H1 (cell line): Measurements from ENCODE around the gene TMCO2. TPM values are rescaled to one million over a fixed set of nuclear protein-coding genes. Genes with fewer than 3 reads are reported as not detected.

ENCODE experiments used
- CTCF ChIA-PET: fragments of 300-600 bp; sonication (Branson Sonifier 250); formaldehyde crosslinking; loops from one replicate; lab custom pipeline; 2021; ENCODE audit not compliant: partially characterized antibody; lab: Charles Lee
- POLR2A ChIA-PET: fragments of 300-600 bp; sonication (Branson Sonifier 250); formaldehyde crosslinking; loops from one replicate; lab custom pipeline; 2021; ENCODE audit warnings: inconsistent platforms; ENCODE audit not compliant: partially characterized antibody; lab: Charles Lee
- DNase-seq, 2 experiments: peaks; one replicate each; pipeline versions ENCODE4 v3.0.0 to v3.0.0-alpha.2; 2010 to 2022; ENCODE audit warnings: low spot score in 2 of 2, low read depth in 1 of 2, mixed read lengths in 1 of 2
- FAIRE-seq: peaks from 2 replicates; lab custom pipeline; 2011; peaks lifted over from hg19 to GRCh38; lab: Jason Lieb, UNC
- H2AFZ ChIP-seq: 2 replicates; pipeline ENCODE4 v1.8.1; 2012; ENCODE audit warnings: low read length, inconsistent platforms
- H2AK5ac ChIP-seq: 2 replicates; pipeline ENCODE4 v1.6.1; 2013; ENCODE audit warnings: low read depth, low read length
- H2BK120ac ChIP-seq: replicated peaks from 2 replicates; pipeline ENCODE3; 2013; ENCODE audit warnings: low read depth, low read length, inconsistent platforms
- H2BK12ac ChIP-seq: 2 replicates; pipeline ENCODE4 v1.6.1; 2013; ENCODE audit warnings: low read depth, low read length
- H2BK15ac ChIP-seq: 2 replicates; pipeline ENCODE4 v1.6.1; 2013; ENCODE audit warnings: low read length
- H2BK20ac ChIP-seq: 2 replicates; pipeline ENCODE4 v1.6.1; 2013; ENCODE audit warnings: low read length
- H2BK5ac ChIP-seq: 2 replicates; pipeline ENCODE4 v1.6.1; 2013; ENCODE audit warnings: low read depth, low read length
- H3K14ac ChIP-seq: 2 replicates; pipeline ENCODE4 v1.6.1; 2013; ENCODE audit warnings: inconsistent platforms; ENCODE audit not compliant: insufficient read length
- H3K18ac ChIP-seq: 2 replicates; pipeline ENCODE4 v1.6.1; 2013; ENCODE audit warnings: low read length; ENCODE audit errors: extremely low read depth
- H3K23ac ChIP-seq: 2 replicates; pipeline ENCODE4 v1.6.1; 2013; ENCODE audit warnings: inconsistent platforms; ENCODE audit not compliant: insufficient read length
- H3K23me2 ChIP-seq: 2 replicates; pipeline ENCODE4 v1.6.1; 2013; ENCODE audit warnings: low read depth, low read length
- H3K27ac ChIP-seq: 2 replicates; pipeline ENCODE4 v1.6.1; 2011; ENCODE audit warnings: low read depth, low read length, inconsistent platforms
- H3K27me3 ChIP-seq, 4 experiments: replicated peaks in 1 of 4; 1 replicate in 1 of 4; 2 replicates in 3 of 4; pipeline versions ENCODE4 v1.6.1 to v1.8.1; 2011 to 2013; ENCODE audit warnings: low read length in 3 of 4, mild to moderate bottlenecking in 3 of 4, inconsistent platforms in 2 of 4, mixed read lengths in 2 of 4, moderate library complexity in 1 of 4; ENCODE audit not compliant: control insufficient read depth in 3 of 4, insufficient read depth in 3 of 4; ENCODE audit errors: extremely low read depth in 1 of 4
- H3K36me3 ChIP-seq, 4 experiments: 2 replicates each; pipeline versions ENCODE4 v1.6.1 to v1.8.1; 2011 to 2013; ENCODE audit warnings: mild to moderate bottlenecking in 4 of 4, low read length in 3 of 4, moderate library complexity in 2 of 4, control low read depth in 1 of 4, inconsistent platforms in 1 of 4; ENCODE audit not compliant: insufficient read depth in 4 of 4, control insufficient read depth in 2 of 4
- H3K4ac ChIP-seq: replicated peaks from 2 replicates; pipeline ENCODE3; 2013; ENCODE audit warnings: low read length, low read depth, mixed read lengths, inconsistent platforms; ENCODE audit not compliant: insufficient read length
- H3K4me1 ChIP-seq, 4 experiments: replicated peaks in 1 of 4; 1 replicate in 1 of 4; 2 replicates in 3 of 4; pipeline versions ENCODE4 v1.6.1 to v1.8.1; 2011 to 2013; ENCODE audit warnings: low read length in 3 of 4, inconsistent platforms in 2 of 4, mixed read lengths in 1 of 4; ENCODE audit not compliant: insufficient read depth in 4 of 4, control insufficient read depth in 3 of 4
- H3K4me2 ChIP-seq, 2 experiments: 2 replicates each; pipeline versions ENCODE4 v1.6.1 to v1.8.1; 2011 to 2013; ENCODE audit warnings: low read depth in 2 of 2, low read length in 2 of 2, control low read depth in 1 of 2, inconsistent platforms in 1 of 2, mild to moderate bottlenecking in 1 of 2; ENCODE audit not compliant: insufficient read depth in 1 of 2
- H3K4me3 ChIP-seq, 4 experiments: fragments of 200-600, 300-600 bp in 1 of 4; sonication (generic), shearing (Covaris generic), sonication (Bioruptor Twin) in 1 of 4; 2 replicates each; pipeline versions ENCODE4 v1.5.1 to v1.8.1; 2011 to 2016; ENCODE audit warnings: low read length in 4 of 4, low read depth in 3 of 4, control low read depth in 2 of 4, inconsistent platforms in 2 of 4, mild to moderate bottlenecking in 2 of 4, mixed read lengths in 1 of 4, moderate library complexity in 1 of 4; ENCODE audit not compliant: insufficient read depth in 2 of 4; ENCODE audit errors: extremely low read depth in 1 of 4
- H3K56ac ChIP-seq: replicated peaks from 2 replicates; pipeline ENCODE3; 2013; ENCODE audit warnings: low read depth, mild to moderate bottlenecking, mixed read lengths, low read length, inconsistent platforms; ENCODE audit not compliant: insufficient read length
- H3K79me1 ChIP-seq: 2 replicates; pipeline ENCODE4 v1.6.1; 2013; ENCODE audit warnings: low read depth, low read length, control low read depth
- H3K79me2 ChIP-seq, 2 experiments: 2 replicates each; pipeline versions ENCODE4 v1.6.1 to v1.8.1; 2012 to 2013; ENCODE audit warnings: low read length in 2 of 2, mild to moderate bottlenecking in 2 of 2, inconsistent platforms in 1 of 2; ENCODE audit not compliant: insufficient read depth in 2 of 2, control insufficient read depth in 1 of 2
- H3K9ac ChIP-seq, 4 experiments: replicated peaks in 1 of 4; 1 replicate in 1 of 4; 2 replicates in 3 of 4; pipeline versions ENCODE4 v1.6.1 to v1.8.1; 2011 to 2013; ENCODE audit warnings: low read depth in 3 of 4, low read length in 3 of 4, control low read depth in 2 of 4, mild to moderate bottlenecking in 2 of 4, moderate library complexity in 2 of 4, inconsistent platforms in 1 of 4; ENCODE audit errors: extremely low read depth in 1 of 4
- H3K9me3 ChIP-seq, 2 experiments: 2 replicates each; pipeline versions ENCODE4 v1.6.1 to v1.8.1; 2012 to 2013; ENCODE audit warnings: mild to moderate bottlenecking in 2 of 2, moderate library complexity in 2 of 2, control low read depth in 1 of 2, inconsistent platforms in 1 of 2, low read depth in 1 of 2, low read length in 1 of 2, mixed read lengths in 1 of 2; ENCODE audit not compliant: insufficient read depth in 2 of 2
- H4K20me1 ChIP-seq, 2 experiments: replicated peaks in 1 of 2; 2 replicates each; pipeline versions ENCODE3 to v1.8.1; 2011 to 2013; ENCODE audit warnings: inconsistent platforms in 2 of 2, low read length in 2 of 2, mild to moderate bottlenecking in 1 of 2; ENCODE audit not compliant: insufficient read depth in 2 of 2, control insufficient read depth in 1 of 2
- H4K5ac ChIP-seq: 2 replicates; pipeline ENCODE4 v1.6.1; 2013; ENCODE audit warnings: low read length, low read depth, mixed read lengths, inconsistent platforms; ENCODE audit not compliant: insufficient read length
- H4K8ac ChIP-seq: 2 replicates; pipeline ENCODE4 v1.8.0; 2013; ENCODE audit warnings: mild to moderate bottlenecking, moderate library complexity, low read length, inconsistent platforms; ENCODE audit not compliant: insufficient read depth; ENCODE audit errors: extremely low read depth
- H4K91ac ChIP-seq: replicated peaks from 2 replicates; pipeline ENCODE3; 2013; ENCODE audit warnings: low read length, mixed read lengths, inconsistent platforms; ENCODE audit not compliant: insufficient read length
- FOSL1 ChIP-seq: IDR thresholded peaks from 2 replicates; pipeline ENCODE4 v1.6.1; 2011; ENCODE audit warnings: mild to moderate bottlenecking, low read depth, low read length, moderate library complexity; ENCODE audit not compliant: insufficient read depth
- HDAC6 ChIP-seq: IDR thresholded peaks from one replicate; pipeline ENCODE4 v1.7.1; 2012; ENCODE audit warnings: low read depth, mild to moderate bottlenecking, inconsistent platforms, low read length, moderate library complexity
- RBBP5 ChIP-seq: IDR thresholded peaks from 2 replicates; pipeline ENCODE4 v1.7.1; 2012; ENCODE audit warnings: low read depth, mild to moderate bottlenecking, inconsistent platforms, low read length, moderate library complexity, borderline replicate concordance
- SP1 ChIP-seq: IDR thresholded peaks from 2 replicates; pipeline ENCODE4 v1.6.1; 2011; ENCODE audit warnings: low read depth, low read length
- SRF ChIP-seq: IDR thresholded peaks from 2 replicates; pipeline ENCODE4 v1.6.1; 2011; ENCODE audit warnings: mild to moderate bottlenecking, low read depth, low read length, moderate library complexity
- WGBS, 2 experiments: shearing (Covaris generic) in 1 of 2; methylation state at CpG; one replicate each; pipeline versions ENCODE4 v1.1.6 to v1.1.7; 2013 to 2015; ENCODE audit warnings: low lambda C conversion rate in 2 of 2, mixed read lengths in 2 of 2, inconsistent platforms in 1 of 2, low coverage in 1 of 2, missing lambda C conversion rate in 1 of 2; ENCODE audit not compliant: insufficient replicate concordance in 2 of 2, insufficient coverage in 1 of 2, insufficient read length in 1 of 2; ENCODE audit errors: extremely low coverage in 1 of 2, missing lambda C conversion rate in 1 of 2; 5-methylcytosine and 5-hydroxymethylcytosine counted together
- polyA plus RNA-seq, 7 experiments: library from polyadenylated mRNA; depleted of rRNA in 3 of 7; stranded (reverse) in 5 of 7; unstranded in 2 of 7; fragments of >200 nt in 5 of 7; fragments of 200-250 nt in 2 of 7; gene quantifications; 1 replicate in 5 of 7; 2 replicates in 1 of 7; 4 replicates in 1 of 7; pipeline versions ENCODE4 v1.2.1 to v1.2.3, GENCODE V29; 2011 to 2013; ENCODE audit warnings: missing spikeins in 2 of 7, mixed read lengths in 2 of 7
- total RNA-seq: library from RNA; stranded (reverse); fragmentation: NEBNext Ultra II Directional; extraction: Animal tissue kit (Norgen Biotek cat#: 25700); gene quantifications from 2 replicates; pipeline ENCODE4 v1.2.1, GENCODE V29; 2021

The TMCO2 gene
- total and polyA plus RNA-seq, 2 of the 8 experiments (the other 6 are each of a cell fraction or from before 2014, with no cell fraction given): not detected

GRCh38 chr1:40251456-40251855 is 3.7 kb downstream of the TMCO2 start:
- H2BK12ac ChIP-seq: no peak overlapping the region
- H4K20me1 ChIP-seq: peaks cover 0 to 1% of the 10 kb centered on the region in 2 experiments
- H3K79me1 ChIP-seq: no peaks in the 10 kb centered on the region
- no peak for FAIRE-seq
- no peak for DNase-seq
- no peak overlapping the region for H3K27ac ChIP-seq
- H3K79me2 ChIP-seq: peaks cover 0 to 3% of the 10 kb centered on the region in 2 experiments; a peak in 2 of 4 replicates
- no peaks in the 10 kb centered on the region for H3K4me1 ChIP-seq
- no peaks in the 10 kb centered on the region for H3K23me2 ChIP-seq
- no peak overlapping the region for H3K23ac ChIP-seq
- ChIA-PET CTCF (interaction anchor here (0.8 kb wide), 1 partner anchor 98 kb away, joined by 3 read pairs; no protein-coding TSS in a partner anchor), POLR2A (interaction anchor here (0.7 to 0.9 kb wide), 2 partner anchors 8 to 45 kb away, joined by 3 to 5 read pairs; no protein-coding TSS in a partner anchor)
- H3K36me3 ChIP-seq: no peaks in the 10 kb centered on the region
- no peak overlapping the region for H2BK15ac ChIP-seq
- H4K91ac ChIP-seq: no peak overlapping the region
- no peak overlapping the region for H2BK120ac ChIP-seq
- WGBS, 2 experiments: 99% methylated on average over 4 of the region's 4 CpGs; no CpG with 5 or more reads in 1 of the 2 experiments
- no peak overlapping the region for H3K4me2 ChIP-seq
- H4K8ac ChIP-seq: no peak overlapping the region
- no peaks in the 10 kb centered on the region for H3K27me3 ChIP-seq
- H3K18ac ChIP-seq: no peak overlapping the region
- H3K9ac ChIP-seq: no peak overlapping the region
- H3K4ac ChIP-seq: no peak overlapping the region
- no peaks in the 10 kb centered on the region for H3K9me3 ChIP-seq
- TF ChIP-seq HDAC6: no peak
- TF ChIP-seq RBBP5: no peak
- no peak for TF ChIP-seq SP1
- TF ChIP-seq SRF: no peak
- TF ChIP-seq FOSL1: no peak
- no peak overlapping the region for H3K14ac ChIP-seq
- H2BK5ac ChIP-seq: no peak overlapping the region
- no peak overlapping the region for H2AFZ ChIP-seq
- H2BK20ac ChIP-seq: no peak overlapping the region
- H3K4me3 ChIP-seq: no peak overlapping the region
- H4K5ac ChIP-seq: no peak overlapping the region
- H2AK5ac ChIP-seq: no peak overlapping the region
- no peak overlapping the region for H3K56ac ChIP-seq
